ENCODE results near the gene C1orf174. TPM values are rescaled to one million over a fixed set of nuclear protein-coding genes. Genes with fewer than 3 reads are reported as not detected.

Gene C1orf174
- total RNA-seq, 4 donors from 2014 or later, result 20.1 to 37.1 (median 31.4) TPM

DNA sequence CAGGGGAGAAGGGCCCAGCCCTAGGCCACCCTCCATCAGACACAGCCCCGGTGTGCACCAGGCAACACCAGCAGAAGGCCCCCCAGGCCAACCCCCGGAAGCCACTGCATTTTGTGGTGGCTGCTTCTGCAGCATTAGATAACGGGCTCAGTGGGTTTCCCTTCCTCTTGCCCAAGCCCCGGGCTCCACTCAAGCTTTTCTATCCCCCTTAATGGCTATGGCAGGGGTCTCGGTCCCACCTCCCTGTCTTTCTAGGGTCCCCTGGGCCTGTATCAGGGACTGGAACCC lies 18.9 kb downstream of the C1orf174 start:
- Histone ChIP-seq H3K27me3 (no peaks in the 10 kb centered on the region), H3K4me3 (no peak overlapping the region), H3K36me3 (peaks cover 0 to 51% (median 0%) of the 10 kb centered on the region in 3 donors), H3K4me1 (no peaks in the 10 kb centered on the region), H3K27ac (no peak overlapping the region), H3K9me3 (peaks cover 0 to 9% (median 0%) of the 10 kb centered on the region in 4 donors)
- TF ChIP-seq POLR2A (IDR thresholded peaks at IDR 0.05) (no peak), CTCF (IDR thresholded peaks at IDR 0.05) (no peak)
- DNase-seq, result peak in 1 of 3 donors; percentile 39

DNA sequence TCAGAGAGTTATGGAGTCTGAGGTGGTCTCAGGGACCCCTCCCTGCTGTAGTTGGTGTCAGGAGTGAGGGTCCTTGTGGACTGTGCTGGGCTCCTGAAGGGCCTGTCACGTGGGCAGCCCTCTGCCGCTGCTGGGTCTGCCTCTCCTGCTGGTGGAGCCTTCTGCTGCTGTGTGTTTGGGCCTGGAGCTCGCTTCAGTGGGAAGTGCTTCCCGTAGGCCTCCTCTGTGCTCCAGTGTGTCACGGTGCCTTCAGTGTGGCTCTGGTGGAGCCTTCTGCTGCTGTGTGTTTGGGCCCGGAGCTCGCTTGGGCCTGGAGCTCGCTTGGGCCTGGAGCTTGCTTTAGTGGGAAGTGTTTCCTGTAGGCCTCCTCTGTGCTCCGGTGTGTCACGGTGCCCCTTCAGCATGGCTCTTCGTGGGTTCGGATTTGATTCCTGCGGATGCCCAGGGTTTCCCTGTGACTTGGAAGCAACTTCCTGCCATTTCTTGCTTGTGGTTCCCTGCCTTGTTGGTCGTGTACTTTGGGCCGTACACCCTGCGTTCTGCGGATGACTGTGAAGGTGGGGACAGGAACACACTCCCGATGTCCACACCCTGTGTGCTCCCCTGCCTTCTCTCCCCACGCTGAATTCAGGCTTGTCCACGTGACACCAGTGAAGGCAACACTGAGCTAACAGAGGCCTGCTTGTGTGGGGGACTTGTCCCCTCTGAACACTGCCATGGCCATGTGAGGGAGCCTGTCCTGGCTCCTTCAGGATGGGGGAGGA lies 19.5 kb downstream of the C1orf174 start:
- peak in 1 of 3 donors; percentile 43 for DNase-seq
- H3K9me3 ChIP-seq, result peaks cover 0 to 9% (median 0%) of the 10 kb centered on the region in 4 donors
- H3K27ac ChIP-seq, result no peak overlapping the region
- no peak for TF ChIP-seq CTCF (IDR thresholded peaks at IDR 0.05)
- TF ChIP-seq POLR2A (IDR thresholded peaks at IDR 0.05), result no peak
- peaks cover 0 to 51% (median 0%) of the 10 kb centered on the region in 3 donors for H3K36me3 ChIP-seq
- H3K27me3 ChIP-seq, result no peaks in the 10 kb centered on the region
- H3K4me3 ChIP-seq, result no peak overlapping the region
- no peaks in the 10 kb centered on the region for H3K4me1 ChIP-seq

- peaks cover 0 to 9% (median 0%) of the 10 kb centered on the region in 4 donors for H3K9me3 ChIP-seq
- peaks cover 0 to 54% (median 0%) of the 10 kb centered on the region in 3 donors for H3K36me3 ChIP-seq
- DNase-seq, result no peak
- no peak for TF ChIP-seq CTCF (IDR thresholded peaks at IDR 0.05)
- H3K27me3 ChIP-seq, result no peaks in the 10 kb centered on the region
- no peaks in the 10 kb centered on the region for H3K4me1 ChIP-seq
- H3K27ac ChIP-seq, result no peak overlapping the region
- no peak overlapping the region for H3K4me3 ChIP-seq
These were observed 20.2 kb downstream of the C1orf174 start for GRCh38 chr1:3879787-3880428.

DNA sequence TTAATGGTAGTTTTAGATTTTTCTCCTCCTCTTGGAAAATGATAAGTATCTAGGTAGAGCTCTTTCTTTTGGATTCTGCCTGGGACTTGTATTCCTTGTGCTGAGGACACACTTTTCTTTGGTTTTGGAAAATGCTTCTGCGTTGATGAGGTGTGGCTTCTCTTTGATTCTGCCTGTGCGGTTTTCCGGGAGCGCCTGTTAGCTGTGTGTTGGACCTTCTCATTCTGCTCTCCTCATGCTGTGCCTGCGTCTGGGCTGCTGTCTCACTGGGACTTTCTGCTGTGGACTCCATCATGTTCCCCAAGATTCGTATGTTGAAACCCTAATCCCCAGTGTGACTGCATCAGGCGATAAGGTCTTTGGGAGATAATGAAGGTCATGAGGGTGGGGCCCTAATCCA lies 21.0 kb downstream of the C1orf174 start:
- no peak for DNase-seq
- H3K36me3 ChIP-seq, result peaks cover 0 to 54% (median 0%) of the 10 kb centered on the region in 3 donors
- TF ChIP-seq POLR2A (IDR thresholded peaks at IDR 0.05) (no peak), CTCF (IDR thresholded peaks at IDR 0.05) (no peak)

DNA sequence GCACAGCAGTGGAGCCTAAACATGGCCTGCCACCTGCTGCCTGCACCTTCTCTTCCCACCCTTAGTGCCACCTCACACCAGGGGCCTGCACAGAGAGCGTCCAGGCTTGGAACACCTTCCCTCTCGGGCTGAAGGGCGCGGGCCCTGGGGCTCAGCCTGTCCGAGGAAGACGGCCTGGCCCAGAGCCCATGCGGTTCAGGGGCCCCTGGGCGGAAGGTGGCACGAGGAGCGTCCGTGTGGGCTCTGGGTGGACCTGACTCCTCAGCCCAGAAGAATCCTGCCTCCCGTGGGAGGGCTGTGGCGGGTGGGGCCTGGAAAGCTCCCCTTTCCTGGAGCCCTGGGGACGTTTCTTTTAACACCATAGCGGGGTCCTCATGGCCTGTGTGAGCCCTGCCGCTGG lies 23.4 kb downstream of the C1orf174 start:
- H3K36me3 ChIP-seq, result peaks cover 0 to 69% (median 0%) of the 10 kb centered on the region in 3 donors
- H3K27ac ChIP-seq, result no peak overlapping the region
- no peaks in the 10 kb centered on the region for H3K4me1 ChIP-seq
- TF ChIP-seq CTCF (IDR thresholded peaks at IDR 0.05), result no peak
- TF ChIP-seq POLR2A (IDR thresholded peaks at IDR 0.05), result no peak
- no peak for DNase-seq
- H3K4me3 ChIP-seq, result no peak overlapping the region
- H3K27me3 ChIP-seq, result no peaks in the 10 kb centered on the region
- peaks cover 0 to 9% (median 0%) of the 10 kb centered on the region in 4 donors for H3K9me3 ChIP-seq

More for the DNA sequence above, 21.0 kb downstream of the C1orf174 start:
- H3K27ac ChIP-seq, result no peak overlapping the region
- no peaks in the 10 kb centered on the region for H3K27me3 ChIP-seq
- no peak overlapping the region for H3K4me3 ChIP-seq
- H3K4me1 ChIP-seq, result no peaks in the 10 kb centered on the region
- H3K9me3 ChIP-seq, result peaks cover 0 to 9% (median 0%) of the 10 kb centered on the region in 4 donors
